Body of pancreas (tissue), 4 donors: Measurements from ENCODE around the gene LTB. TPM values are rescaled to one million over a fixed set of nuclear protein-coding genes. Genes with fewer than 3 reads are reported as not detected.
"Not testable (repeated sequence)": the region's sequence is repeated elsewhere in the genome, so short reads cannot be mapped to it uniquely, and the experiment has no call there.

Source experiments
- ATAC-seq: fragments of 150-250 bp; one replicate; pipeline ENCODE4 v1.9.1; 2016
- DNase-seq, 4 donors: peaks; one replicate each; pipeline ENCODE4 v3.0.0-alpha.2; 2019
- H3K27ac ChIP-seq, 4 donors: fragments of 200-600 bp; sonication (generic); 1 replicate in 3 of 4; 2 replicates in 1 of 4; pipeline versions ENCODE4 v1.5.1 to v1.6.1; 2016 to 2019; ENCODE audit warnings: mild to moderate bottlenecking in 1 of 4, mixed read lengths in 1 of 4, moderate library complexity in 1 of 4
- H3K27me3 ChIP-seq, 2 donors: fragments of 200-600 bp; sonication (generic); one replicate each; pipeline ENCODE4 v1.6.0; 2016; ENCODE audit warnings: mild to moderate bottlenecking in 1 of 2
- H3K36me3 ChIP-seq, 2 donors: fragments of 200-600 bp; sonication (generic); replicated peaks in 1 of 2; 2 replicates each; pipeline ENCODE4 v1.5.1; 2016; ENCODE audit warnings: low read depth in 2 of 2; ENCODE audit not compliant: insufficient read depth in 1 of 2
- H3K4me1 ChIP-seq: fragments of 200-600 bp; sonication (generic); one replicate; pipeline ENCODE4 v1.6.0; 2016
- H3K4me3 ChIP-seq, 2 donors: fragments of 200-600 bp; sonication (generic); 1 replicate in 1 of 2; 2 replicates in 1 of 2; pipeline ENCODE4 v1.5.1; 2016 to 2019
- H3K9me3 ChIP-seq, 3 donors: fragments of 200-600 bp; sonication (generic); 1 replicate in 2 of 3; 2 replicates in 1 of 3; pipeline ENCODE4 v1.5.1; 2016
- CTCF ChIP-seq, 7 experiments: fragments of 450-650 bp in 4 of 7; fragments of 200-600 bp in 3 of 7; sonication (generic) in 3 of 7; IDR thresholded peaks; one replicate each; pipeline ENCODE4 v1.5.1; 2016 to 2019; ENCODE audit warnings: antibody characterized with exemption in 7 of 7
- POLR2A ChIP-seq, 3 donors: fragments of 450-650 bp; IDR thresholded peaks; one replicate each; pipeline ENCODE4 v1.6.1; 2016; ENCODE audit warnings: antibody characterized with exemption in 3 of 3, mild to moderate bottlenecking in 2 of 3
- WGBS, 2 donors: methylation state at CpG; one replicate each; pipeline ENCODE4 v1.1.5; 2017; 5-methylcytosine and 5-hydroxymethylcytosine counted together
- intact Hi-C: fragments of 100-400 bp; cut with DNase I; formaldehyde crosslinking; loops from one replicate; pipeline ENCODE4 v1.15.1; 2023
- total RNA-seq, 2 donors: library from RNA; depleted of rRNA; stranded (reverse); fragments of >200 nt; gene quantifications; one replicate each; pipeline ENCODE4 v1.1.0, GENCODE V29; 2016

The LTB gene
- total RNA-seq, 2 donors from 2014 or later: 0.78 TPM; not detected in 1

GRCh38 chr6:31557443-31558317, 24.5 kb downstream of the LTB start:
- no peak overlapping the region for H3K4me3 ChIP-seq
- no peaks in the 10 kb centered on the region for H3K27me3 ChIP-seq
- no peak overlapping the region for H3K27ac ChIP-seq
- H3K4me1 ChIP-seq: peaks cover 13% of the 10 kb centered on the region
- TF ChIP-seq POLR2A (IDR thresholded peaks at IDR 0.05): no peak
- TF ChIP-seq CTCF (IDR thresholded peaks at IDR 0.05): no peak
- no peaks in the 10 kb centered on the region for H3K9me3 ChIP-seq
- no peak for ATAC-seq
- 72 to 89% methylated on average over 20 to 24 of the region's 24 CpGs for WGBS, 2 donors
- intact Hi-C loops: no loop called here
- H3K36me3 ChIP-seq: peaks cover 10 to 11% of the 10 kb centered on the region in 2 donors
- no peak for DNase-seq

- DNase-seq: no peak
- no peak for ATAC-seq
- Histone ChIP-seq H3K4me1 (peaks cover 13% of the 10 kb centered on the region), H3K4me3 (no peak overlapping the region), H3K27ac (no peak overlapping the region), H3K36me3 (peaks cover 10 to 11% of the 10 kb centered on the region in 2 donors), H3K9me3 (no peaks in the 10 kb centered on the region), H3K27me3 (no peaks in the 10 kb centered on the region)
- WGBS, 2 donors: 66 to 78% methylated on average over 3 of the region's 3 CpGs
- TF ChIP-seq CTCF (IDR thresholded peaks at IDR 0.05) (no peak), POLR2A (IDR thresholded peaks at IDR 0.05) (no peak)
- intact Hi-C loops: no loop called here
Observed at GRCh38 chr6:31556307-31556706, 25.9 kb downstream of the LTB start.

- H3K27me3 ChIP-seq, H3K9me3 ChIP-seq, H3K4me3 ChIP-seq, H3K36me3 ChIP-seq, intact Hi-C loops, ATAC-seq, H3K27ac ChIP-seq: not testable (repeated sequence)
- H3K4me1 ChIP-seq: peaks cover 29% of the 10 kb centered on the region
- WGBS, 2 donors: 43 to 54% methylated on average over 5 of the region's 5 CpGs
- TF ChIP-seq CTCF (IDR thresholded peaks at IDR 0.05): peak in 4 of 7 experiments; percentile 15 to 53 (median 36)
- peak in 3 of 4 donors; percentile 54 to 70 (median 66) for DNase-seq
Observed at GRCh38 chr6:31551371-31551770, 30.9 kb downstream of the LTB start.

- intact Hi-C loops: loop anchor here (5.0 kb wide), 1 partner anchor 49 kb away; no protein-coding TSS in a partner anchor
- Histone ChIP-seq H3K27me3 (no peaks in the 10 kb centered on the region), H3K4me3 (no peak overlapping the region), H3K36me3 (peaks cover 0 to 3% of the 10 kb centered on the region in 2 donors), H3K4me1 (peaks cover 29% of the 10 kb centered on the region), H3K27ac (peak overlapping the region in 1 of 4 donors; percentile 85), H3K9me3 (no peaks in the 10 kb centered on the region)
- 89 to 97% methylated on average over 2 of the region's 2 CpGs for WGBS, 2 donors
- no peak for TF ChIP-seq CTCF (IDR thresholded peaks at IDR 0.05)
- TF ChIP-seq POLR2A (IDR thresholded peaks at IDR 0.05): no peak
- ATAC-seq (no peak), DNase-seq (no peak)
Observed at GRCh38 chr6:31548544-31548873, 33.7 kb downstream of the LTB start.
